HG02642 (cell line): ENCODE measurements around the gene MYO6.
"Not testable (repeated sequence)": the region's sequence is repeated elsewhere in the genome, so short reads cannot be mapped to it uniquely, and the experiment has no call there.

ENCODE experiments used
- ATAC-seq: cut with Tn5 transposase; IDR thresholded peaks from one replicate; pipeline ENCODE4 v1.9.1; 2021; ENCODE audit warnings: mild to moderate bottlenecking; ENCODE audit not compliant: unreplicated experiment, poor library complexity

The MYO6 gene

GRCh38 chr6:75748743-75749538 is at the start of gene MYO6:
Gene MYO6 (plus strand): TSS chr6:75749239. CDS start chr6:75817548, 68,309 bp downstream.
- peak; percentile 89 for ATAC-seq

- not testable (repeated sequence) for ATAC-seq
Observed at GRCh38 chr6:75708334-75708733, 40.7 kb upstream of the MYO6 start.

GRCh38 chr6:75711173-75711572 is 37.9 kb upstream of the MYO6 start:
- no peak for ATAC-seq

GRCh38 chr6:75719133-75719532 is 29.9 kb upstream of the MYO6 start:
- no peak for ATAC-seq

GRCh38 chr6:75723382-75723781 is 25.7 kb upstream of the MYO6 start:
- no peak for ATAC-seq

- no peak for ATAC-seq
Observed at GRCh38 chr6:75727206-75727605, 21.8 kb upstream of the MYO6 start.

GRCh38 chr6:75731029-75731428 is 18.0 kb upstream of the MYO6 start:
- ATAC-seq, result not testable (repeated sequence)

GRCh38 chr6:75735491-75736186 is 13.4 kb upstream of the MYO6 start:
- peak; percentile 73 for ATAC-seq

- no peak for ATAC-seq
Observed at GRCh38 chr6:75743971-75744370, 5.1 kb upstream of the MYO6 start.

- no peak for ATAC-seq
Observed at GRCh38 chr6:75745404-75745803, 3.6 kb upstream of the MYO6 start.

GRCh38 chr6:75746221-75746620 is 2.8 kb upstream of the MYO6 start:
- ATAC-seq, result no peak

- no peak for ATAC-seq
Observed at GRCh38 chr6:75747152-75747992, 1.7 kb upstream of the MYO6 start.

GRCh38 chr6:75748003-75748742 is 866 bp upstream of the MYO6 start:
- ATAC-seq, result no peak

GRCh38 chr6:75751443-75751842 is 2.4 kb downstream of the MYO6 start:
- ATAC-seq, result no peak

- no peak for ATAC-seq
Observed at GRCh38 chr6:75752365-75752764, 3.3 kb downstream of the MYO6 start.

- ATAC-seq, result no peak
Observed at GRCh38 chr6:75755704-75756103, 6.7 kb downstream of the MYO6 start.

GRCh38 chr6:75757295-75757694 is 8.3 kb downstream of the MYO6 start:
- ATAC-seq, result no peak

- no peak for ATAC-seq
Observed at GRCh38 chr6:75758061-75758460, 9.0 kb downstream of the MYO6 start.

GRCh38 chr6:75759207-75759606 is 10.2 kb downstream of the MYO6 start:
- no peak for ATAC-seq

GRCh38 chr6:75760320-75760719 is 11.3 kb downstream of the MYO6 start:
- no peak for ATAC-seq
